A673 (cell line): ENCODE data around the gene ACLY.
"Not testable (repeated sequence)": the region's sequence is repeated elsewhere in the genome, so short reads cannot be mapped to it uniquely, and the experiment has no call there.

ENCODE experiments used
- CTCF ChIP-seq: fragments of 300-800, 200-600 bp; sonication (generic); conservative IDR thresholded peaks from 2 replicates; pipeline ENCODE4 v1.5.1; 2017; ENCODE audit warnings: low read depth, mild to moderate bottlenecking, antibody characterized with exemption, low read length, moderate library complexity, mixed read lengths
- EZH2 ChIP-seq: fragments of 200-600 bp; sonication (generic); IDR thresholded peaks from 2 replicates; pipeline ENCODE4 v1.6.1; 2017; ENCODE audit warnings: borderline replicate concordance, low read depth, mild to moderate bottlenecking, mixed read lengths, antibody characterized with exemption, low read length; ENCODE audit not compliant: poor library complexity, severe bottlenecking

GRCh38 chr17:41874293-41874670, 44.5 kb downstream of the ACLY start:
- TF ChIP-seq CTCF, EZH2: not testable (repeated sequence)
